ENCODE measurements around the gene UBD.

Gene UBD

GRCh38 chr6:29522227-29522626, 37.3 kb downstream of the UBD start:
- no peak for TF ChIP-seq POLR2A (IDR thresholded peaks at IDR 0.05; ENCODE audit: low read depth, low read length)
- DNase-seq (ENCODE audit: insufficient read length, low spot score): no peak
- FAIRE-seq: no peak

- no peak for FAIRE-seq
- TF ChIP-seq POLR2A (IDR thresholded peaks at IDR 0.05; ENCODE audit: low read depth, low read length): no peak
- DNase-seq (ENCODE audit: insufficient read length, low spot score): no peak
Observed at GRCh38 chr6:29521006-29521680, 38.4 kb downstream of the UBD start.

GRCh38 chr6:29520232-29520631, 39.3 kb downstream of the UBD start:
- DNase-seq (ENCODE audit: insufficient read length, low spot score): no peak
- no peak for FAIRE-seq

GRCh38 chr6:29519291-29520010, 40.1 kb downstream of the UBD start:
- TF ChIP-seq POLR2A (IDR thresholded peaks at IDR 0.05; ENCODE audit: low read depth, low read length): no peak
- FAIRE-seq (no peak), DNase-seq (ENCODE audit: insufficient read length, low spot score) (no peak)

More at GRCh38 chr6:29520232-29520631, 39.3 kb downstream of the UBD start:
- TF ChIP-seq POLR2A (IDR thresholded peaks at IDR 0.05; ENCODE audit: low read depth, low read length): no peak

- no peak for DNase-seq (ENCODE audit: insufficient read length, low spot score)
- no peak for FAIRE-seq
- TF ChIP-seq POLR2A (IDR thresholded peaks at IDR 0.05; ENCODE audit: low read depth, low read length): no peak
Observed at GRCh38 chr6:29517728-29518440, 41.6 kb downstream of the UBD start.

- no peak for FAIRE-seq
- no peak for TF ChIP-seq POLR2A (IDR thresholded peaks at IDR 0.05; ENCODE audit: low read depth, low read length)
- DNase-seq (ENCODE audit: insufficient read length, low spot score): no peak
Observed at GRCh38 chr6:29517245-29517644, 42.3 kb downstream of the UBD start.

GRCh38 chr6:29516108-29516507, 43.4 kb downstream of the UBD start:
- FAIRE-seq (peak; percentile 89), DNase-seq (ENCODE audit: insufficient read length, low spot score) (peak; percentile 45)
- no peak for TF ChIP-seq POLR2A (IDR thresholded peaks at IDR 0.05; ENCODE audit: low read depth, low read length)

GRCh38 chr6:29510746-29511300, 48.7 kb downstream of the UBD start:
- FAIRE-seq (no peak), DNase-seq (ENCODE audit: insufficient read length, low spot score) (no peak)
- TF ChIP-seq POLR2A (IDR thresholded peaks at IDR 0.05; ENCODE audit: low read depth, low read length): no peak

GRCh38 chr6:29510202-29510601, 49.3 kb downstream of the UBD start:
- DNase-seq (ENCODE audit: insufficient read length, low spot score) (no peak), FAIRE-seq (no peak)
- no peak for TF ChIP-seq POLR2A (IDR thresholded peaks at IDR 0.05; ENCODE audit: low read depth, low read length)

- DNase-seq (ENCODE audit: insufficient read length, low spot score) (no peak), FAIRE-seq (no peak)
- TF ChIP-seq POLR2A (IDR thresholded peaks at IDR 0.05; ENCODE audit: low read depth, low read length): no peak
Observed at GRCh38 chr6:29509711-29510110, 49.8 kb downstream of the UBD start.

GRCh38 chr6:29509239-29509638, 50.3 kb downstream of the UBD start:
- FAIRE-seq (no peak), DNase-seq (ENCODE audit: insufficient read length, low spot score) (no peak)
- TF ChIP-seq POLR2A (IDR thresholded peaks at IDR 0.05; ENCODE audit: low read depth, low read length): no peak

GRCh38 chr6:29507319-29507718, 52.2 kb downstream of the UBD start:
- DNase-seq (ENCODE audit: insufficient read length, low spot score) (no peak), FAIRE-seq (no peak)
- TF ChIP-seq POLR2A (IDR thresholded peaks at IDR 0.05; ENCODE audit: low read depth, low read length): no peak

- FAIRE-seq (no peak), DNase-seq (ENCODE audit: insufficient read length, low spot score) (no peak)
- TF ChIP-seq POLR2A (IDR thresholded peaks at IDR 0.05; ENCODE audit: low read depth, low read length): no peak
Observed at GRCh38 chr6:29506446-29507067, 53.0 kb downstream of the UBD start.

GRCh38 chr6:29505808-29506207, 53.7 kb downstream of the UBD start:
- FAIRE-seq: no peak
- TF ChIP-seq POLR2A (IDR thresholded peaks at IDR 0.05; ENCODE audit: low read depth, low read length): no peak
- DNase-seq (ENCODE audit: insufficient read length, low spot score): no peak

Data from H54 (cell line).